ENCODE measurements around the gene MTCH1.

- no peak for TF ChIP-seq RFX5 (IDR thresholded peaks at IDR 0.05)
- no peak for TF ChIP-seq CTCF (IDR thresholded peaks at IDR 0.05)
- TF ChIP-seq, protein P1, sequence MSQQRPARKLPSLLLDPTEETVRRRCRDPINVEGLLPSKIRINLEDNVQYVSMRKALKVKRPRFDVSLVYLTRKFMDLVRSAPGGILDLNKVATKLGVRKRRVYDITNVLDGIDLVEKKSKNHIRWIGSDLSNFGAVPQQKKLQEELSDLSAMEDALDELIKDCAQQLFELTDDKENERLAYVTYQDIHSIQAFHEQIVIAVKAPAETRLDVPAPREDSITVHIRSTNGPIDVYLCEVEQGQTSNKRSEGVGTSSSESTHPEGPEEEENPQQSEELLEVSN (IDR thresholded peaks at IDR 0.05; ENCODE audit: borderline replicate concordance, low read depth), result no peak
- no peak for TF ChIP-seq ZNF302 (CRISPR knock-in tag; IDR thresholded peaks at IDR 0.05)
- no peak for TF ChIP-seq RCOR1 (IDR thresholded peaks at IDR 0.05; ENCODE audit: low read depth, low read length)
- no peak for TF ChIP-seq MYC (IDR thresholded peaks at IDR 0.05; ENCODE audit: borderline replicate concordance, low read length)
- TF ChIP-seq CBX8 (IDR thresholded peaks at IDR 0.05), result no peak
- no peak for TF ChIP-seq MAZ (IDR thresholded peaks at IDR 0.05; ENCODE audit: borderline replicate concordance, low read depth, low read length)
These were observed 48.1 kb upstream of the MTCH1 start for GRCh38 chr6:37033819-37034795.

Measured in A549 (cell line).